Activated naive CD4-positive, alpha-beta T cell treated with Interleukin-2 at 50 U/mL for 16 hours (primary cell): ENCODE results near the gene SLC39A7.
"Not testable (repeated sequence)": the region's sequence is repeated elsewhere in the genome, so short reads cannot be mapped to it uniquely, and the experiment has no call there.

Source experiments
- DNase-seq: peaks from one replicate; pipeline ENCODE4 v3.0.0-alpha.2; 2020

SLC39A7 gene

DNA sequence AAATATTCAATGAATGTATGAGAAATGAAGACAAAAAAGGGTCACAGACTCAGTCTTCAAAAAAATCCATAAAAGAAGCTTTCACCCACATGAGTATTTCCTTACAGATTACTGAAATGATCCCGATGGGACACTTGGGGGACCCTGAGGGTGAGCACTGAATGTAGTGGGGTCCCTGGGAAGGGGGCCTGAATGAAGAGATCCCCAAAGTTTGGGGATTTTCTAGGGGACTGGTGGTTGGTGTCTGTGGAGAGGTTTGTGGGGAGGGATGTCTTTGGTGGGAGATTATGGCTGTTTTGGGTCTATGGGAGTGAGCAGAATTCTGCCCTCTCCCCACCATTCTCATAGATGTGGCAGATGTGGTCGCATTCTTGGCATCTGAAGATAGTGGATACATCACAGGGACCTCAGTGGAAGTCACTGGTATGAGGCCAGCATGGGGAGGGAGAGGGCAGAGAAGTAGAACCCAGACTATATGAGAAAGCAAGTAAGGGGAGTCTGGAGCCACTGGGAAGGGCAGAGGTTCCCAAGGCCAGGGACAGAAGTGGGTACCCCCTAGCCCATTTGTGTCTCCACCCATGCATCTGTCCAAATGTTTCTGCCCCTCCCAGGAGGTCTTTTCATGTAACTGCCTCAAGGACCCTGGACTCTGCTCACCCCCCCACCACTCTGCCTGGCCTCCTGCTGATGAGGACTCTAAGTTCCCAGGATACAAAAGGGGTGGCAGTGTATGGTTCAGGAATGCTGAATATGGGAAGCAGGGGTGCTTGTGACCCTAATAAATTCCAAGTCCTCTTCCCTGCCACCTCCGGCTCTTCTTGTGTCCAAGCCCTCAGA, 5.6 kb downstream of the SLC39A7 start:
- no peak for DNase-seq

DNA sequence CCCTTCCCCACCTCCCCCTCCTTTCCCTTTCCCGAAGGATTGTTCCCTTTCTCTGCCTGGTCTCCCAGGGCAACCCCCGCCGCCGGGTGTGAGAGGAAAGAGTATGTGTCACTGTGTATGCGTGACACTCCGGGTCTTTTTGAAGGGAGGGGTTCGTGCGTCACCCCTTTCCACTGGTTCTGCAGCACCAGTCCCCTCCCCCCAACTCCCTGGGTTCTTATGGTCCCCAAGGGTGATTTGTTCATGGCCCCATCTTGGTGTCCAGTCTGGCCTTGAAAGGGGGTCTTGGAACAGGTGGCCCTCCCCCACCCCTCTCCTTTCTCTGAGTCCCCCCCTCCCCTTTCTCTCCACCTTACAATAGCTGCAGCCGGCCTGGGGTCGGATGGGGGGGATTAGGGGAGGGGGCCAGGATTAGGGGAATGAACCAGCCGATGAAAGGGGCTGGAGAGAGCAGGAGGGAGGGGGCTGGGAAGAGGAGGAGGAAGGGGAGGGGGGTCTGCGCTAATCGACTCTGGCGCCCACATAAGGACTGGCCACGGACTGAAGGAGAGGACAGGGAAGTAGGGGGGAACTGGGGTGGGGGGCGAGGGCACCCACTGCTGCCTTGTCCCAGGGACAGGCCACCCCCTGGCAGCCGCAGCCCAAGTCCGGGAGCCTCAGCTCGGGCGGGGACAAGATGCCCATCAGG, 6.3 kb downstream of the SLC39A7 start:
- DNase-seq = no peak

DNA sequence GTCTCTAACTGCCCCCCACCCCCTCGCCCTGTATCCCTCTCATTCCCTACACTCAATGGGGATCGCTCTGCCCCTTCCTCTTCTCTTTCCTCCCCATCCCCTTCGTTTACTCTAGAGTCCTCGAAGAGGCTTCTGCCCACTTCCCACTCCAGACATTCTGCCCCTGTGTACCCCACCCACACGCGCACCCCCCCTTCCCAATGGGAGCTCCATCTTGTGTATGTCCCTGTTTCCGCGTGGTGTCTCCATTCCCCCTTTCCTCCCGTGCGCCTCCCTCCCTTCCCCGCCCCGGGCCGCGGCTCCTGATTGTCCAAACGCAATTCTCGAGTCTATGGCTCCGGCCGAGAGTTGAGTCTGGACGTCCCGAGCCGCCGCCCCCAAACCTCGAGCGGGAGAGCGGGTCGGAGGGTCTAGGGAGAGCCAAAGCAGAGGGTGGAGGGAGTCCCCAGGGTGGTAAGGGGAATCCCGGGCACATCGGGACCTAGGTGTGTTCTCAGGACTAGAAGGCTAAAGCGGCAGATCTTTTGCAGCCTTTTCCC, 7.0 kb downstream of the SLC39A7 start:
- no peak for DNase-seq

DNA sequence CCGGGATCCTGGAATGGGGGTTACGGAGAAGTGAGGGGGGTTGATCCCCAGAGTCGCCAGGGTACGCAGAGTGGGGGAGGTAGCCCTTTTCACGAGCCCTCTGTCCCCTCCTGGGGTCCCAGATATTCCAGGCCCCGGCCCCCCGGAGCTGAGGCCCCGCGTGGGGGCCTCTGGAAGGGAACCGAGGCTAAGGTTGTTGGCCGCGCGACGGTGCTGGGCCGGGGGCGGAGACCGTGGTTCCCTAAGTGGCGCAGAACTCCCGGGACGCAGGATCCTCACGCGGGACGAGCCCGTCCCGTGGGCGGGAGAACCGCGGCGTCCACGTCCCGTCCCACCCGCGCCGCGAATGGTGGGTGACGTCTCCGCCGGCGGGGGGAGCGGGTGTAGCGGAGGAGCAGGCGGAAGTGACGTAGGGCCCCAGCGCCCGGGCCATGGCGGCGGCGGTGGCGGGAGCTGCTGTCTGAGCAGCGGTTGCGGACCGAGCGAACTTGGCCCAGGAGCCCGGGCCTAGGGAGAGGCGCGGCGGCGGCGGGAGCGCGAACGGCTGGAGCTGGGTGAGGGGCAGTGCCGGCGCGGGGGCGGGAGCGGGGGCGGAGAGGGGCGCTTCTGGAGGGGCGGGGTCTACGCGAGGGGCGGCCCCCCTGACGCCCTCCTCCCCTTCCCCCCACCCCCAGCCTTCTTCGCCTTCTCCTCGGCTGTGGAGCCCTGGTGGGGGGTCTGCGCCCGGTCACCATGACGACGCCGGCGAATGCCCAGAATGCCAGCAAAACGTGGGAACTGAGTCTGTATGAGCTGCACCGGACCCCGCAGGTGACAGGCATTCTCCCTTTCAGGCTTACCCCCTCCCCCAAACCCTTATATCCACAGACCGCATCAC, 7.7 kb downstream of the SLC39A7 start, which contains the start of gene RING1:
Gene RING1 (plus strand): TSS at position 410 of the 877 bp plus-strand sequence. CDS start 323 bp downstream, at position 733.
- peak; percentile 86 for DNase-seq

DNA sequence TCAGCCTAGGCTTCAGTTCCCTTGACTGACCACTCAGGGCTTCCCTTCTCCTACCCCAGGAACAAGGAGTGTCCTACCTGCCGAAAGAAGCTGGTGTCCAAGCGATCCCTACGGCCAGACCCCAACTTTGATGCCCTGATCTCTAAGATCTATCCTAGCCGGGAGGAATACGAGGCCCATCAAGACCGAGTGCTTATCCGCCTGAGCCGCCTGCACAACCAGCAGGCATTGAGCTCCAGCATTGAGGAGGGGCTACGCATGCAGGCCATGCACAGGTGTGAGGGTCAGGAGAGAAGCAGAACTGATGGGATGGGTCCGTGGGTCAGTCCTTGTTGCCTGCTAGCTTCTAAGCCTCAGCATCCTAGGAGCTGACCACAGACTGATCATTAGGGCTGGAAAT, 9.2 kb downstream of the SLC39A7 start:
- DNase-seq = no peak

DNA sequence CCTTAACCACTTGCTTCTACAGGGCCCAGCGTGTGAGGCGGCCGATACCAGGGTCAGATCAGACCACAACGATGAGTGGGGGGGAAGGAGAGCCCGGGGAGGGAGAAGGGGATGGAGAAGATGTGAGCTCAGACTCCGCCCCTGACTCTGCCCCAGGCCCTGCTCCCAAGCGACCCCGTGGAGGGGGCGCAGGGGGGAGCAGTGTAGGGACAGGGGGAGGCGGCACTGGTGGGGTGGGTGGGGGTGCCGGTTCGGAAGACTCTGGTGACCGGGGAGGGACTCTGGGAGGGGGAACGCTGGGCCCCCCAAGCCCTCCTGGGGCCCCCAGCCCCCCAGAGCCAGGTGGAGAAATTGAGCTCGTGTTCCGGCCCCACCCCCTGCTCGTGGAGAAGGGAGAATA, 10.5 kb downstream of the SLC39A7 start:
- DNase-seq = no peak

DNA sequence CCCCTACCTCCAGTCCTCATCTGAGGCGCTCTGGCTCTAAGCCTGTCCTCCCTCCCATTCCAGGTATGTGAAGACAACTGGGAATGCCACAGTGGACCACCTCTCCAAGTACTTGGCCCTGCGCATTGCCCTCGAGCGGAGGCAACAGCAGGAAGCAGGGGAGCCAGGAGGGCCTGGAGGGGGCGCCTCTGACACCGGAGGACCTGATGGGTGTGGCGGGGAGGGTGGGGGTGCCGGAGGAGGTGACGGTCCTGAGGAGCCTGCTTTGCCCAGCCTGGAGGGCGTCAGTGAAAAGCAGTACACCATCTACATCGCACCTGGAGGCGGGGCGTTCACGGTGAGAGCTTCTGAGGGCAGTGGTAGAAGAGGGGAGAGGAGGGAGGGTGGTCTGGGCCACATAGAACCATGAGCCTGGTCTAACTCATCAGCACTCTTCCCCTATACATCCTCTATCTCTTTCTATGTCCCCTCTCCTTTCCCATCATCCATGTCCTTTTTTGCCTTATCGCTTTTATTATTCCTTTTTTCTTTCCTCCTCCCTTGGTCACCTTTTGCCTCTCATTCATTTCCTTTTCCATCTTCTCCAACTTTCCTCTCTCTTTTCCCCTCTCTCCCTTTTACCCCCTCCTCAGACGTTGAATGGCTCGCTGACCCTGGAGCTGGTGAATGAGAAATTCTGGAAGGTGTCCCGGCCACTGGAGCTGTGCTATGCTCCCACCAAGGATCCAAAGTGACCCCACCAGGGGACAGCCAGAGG, 11.2 kb downstream of the SLC39A7 start:
- no peak for DNase-seq

DNA sequence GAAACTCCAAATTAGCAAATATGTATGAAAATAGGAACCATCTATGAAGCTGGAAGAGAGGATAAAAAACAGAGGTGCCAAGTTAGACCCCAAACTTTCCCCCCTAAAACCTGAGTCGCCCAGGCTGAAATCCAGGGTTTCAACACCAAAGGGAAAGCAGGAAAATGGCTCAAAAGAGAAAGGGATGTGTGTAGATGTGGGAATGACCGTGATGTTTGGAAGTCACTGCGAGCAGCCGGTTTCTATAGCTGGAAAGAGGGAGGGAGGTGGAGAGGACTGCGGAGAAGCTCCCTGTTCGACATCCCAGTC, 12.1 kb downstream of the SLC39A7 start:
- no peak for DNase-seq

DNA sequence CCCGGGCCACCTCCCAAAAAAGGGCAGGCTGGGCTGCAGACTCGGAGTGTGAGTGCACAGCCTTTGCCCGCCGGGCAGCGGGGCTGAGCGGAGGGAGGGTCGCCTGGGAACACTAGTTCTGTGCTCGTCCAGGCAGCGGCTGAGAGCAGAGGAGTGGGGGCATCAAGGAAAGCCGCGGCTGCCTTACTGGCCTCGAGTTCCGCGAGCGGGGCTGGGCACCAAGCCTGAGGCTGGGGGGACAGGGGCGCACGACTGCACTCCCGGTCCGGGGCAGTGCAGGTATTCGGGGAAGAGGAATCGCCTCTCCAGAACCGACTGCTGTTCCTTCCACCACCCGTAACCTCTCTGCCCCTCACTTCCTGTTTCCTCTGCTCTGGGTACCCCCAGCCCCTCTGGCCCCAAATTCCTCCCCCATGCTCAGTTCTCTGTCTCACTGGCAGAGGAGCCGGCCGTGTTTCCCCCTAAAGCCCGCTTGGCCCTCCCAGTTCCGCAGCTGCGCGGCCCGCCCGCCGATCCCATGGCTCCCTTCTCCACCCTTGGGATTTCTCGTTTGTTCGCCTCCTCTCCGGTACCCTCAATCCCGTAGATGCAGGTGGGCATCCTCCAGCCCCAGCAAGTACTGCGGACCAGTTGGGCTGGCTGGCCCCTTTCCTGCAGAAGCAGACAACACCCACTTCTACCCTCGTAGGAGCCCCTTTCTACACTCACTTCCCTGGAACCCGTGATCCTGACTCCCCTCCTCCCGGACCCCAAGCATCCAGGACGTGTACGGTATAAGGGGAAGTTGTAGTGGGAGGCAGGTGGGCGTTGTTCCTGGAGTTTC, 12.7 kb downstream of the SLC39A7 start:
- DNase-seq = no peak

DNA sequence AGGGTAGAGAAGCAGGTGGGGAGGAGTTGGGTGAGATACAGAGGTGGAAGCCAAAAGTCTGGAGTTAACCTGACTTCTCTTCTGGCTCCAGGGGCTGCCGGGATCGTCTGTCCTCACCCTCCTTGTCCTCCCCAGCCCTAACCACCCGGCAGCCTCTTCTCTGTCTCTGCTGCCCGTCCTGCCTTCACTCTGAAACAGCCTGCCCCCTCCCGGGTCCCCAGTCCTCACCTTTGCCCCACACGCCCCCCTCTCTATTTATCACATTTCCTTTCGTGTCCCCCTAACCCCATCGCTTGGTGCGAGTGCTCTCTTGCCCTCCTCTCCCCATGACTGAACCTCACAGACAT, 13.3 kb downstream of the SLC39A7 start:
- no peak for DNase-seq

DNA sequence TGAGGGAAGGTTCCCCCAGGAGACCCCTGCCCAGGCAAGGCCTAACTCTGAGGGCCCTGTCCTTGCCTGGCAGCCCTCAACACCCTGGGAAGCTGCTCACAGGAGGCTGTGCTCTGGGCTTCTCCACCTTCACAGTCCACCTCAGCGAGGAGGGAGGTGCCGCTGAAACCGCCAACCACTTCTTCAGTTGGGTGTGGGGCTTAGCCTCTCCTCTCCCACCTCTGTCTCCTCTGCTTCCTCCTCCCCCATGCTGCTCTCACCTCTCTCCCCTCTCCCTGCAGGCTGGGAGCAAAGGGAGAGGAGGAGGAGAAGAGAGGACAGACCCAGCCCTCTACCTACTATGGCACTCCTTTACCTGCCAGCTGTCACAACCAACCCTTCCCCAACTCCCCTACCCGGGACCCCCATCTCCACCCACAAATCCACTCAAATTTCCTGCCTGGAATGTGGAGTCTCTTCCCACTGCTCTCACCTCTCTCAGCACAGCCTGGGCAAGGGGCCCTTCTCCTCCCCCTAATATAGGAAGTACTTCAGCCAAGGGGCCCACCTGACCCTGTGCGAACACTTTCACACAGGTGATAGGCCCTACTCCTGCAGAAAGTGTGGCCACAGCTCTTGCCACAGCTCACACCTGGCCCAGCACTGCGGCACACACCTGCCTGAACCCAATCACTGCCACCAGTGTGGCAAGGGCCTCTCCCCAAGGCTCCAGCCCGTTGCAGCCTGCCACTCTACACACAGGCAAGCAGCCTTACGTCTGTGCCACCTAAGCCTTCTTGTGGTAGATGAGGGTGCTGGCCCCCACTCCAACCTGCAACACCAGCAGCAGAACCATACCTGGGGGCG, 14.8 kb downstream of the SLC39A7 start:
- no peak for DNase-seq

DNA sequence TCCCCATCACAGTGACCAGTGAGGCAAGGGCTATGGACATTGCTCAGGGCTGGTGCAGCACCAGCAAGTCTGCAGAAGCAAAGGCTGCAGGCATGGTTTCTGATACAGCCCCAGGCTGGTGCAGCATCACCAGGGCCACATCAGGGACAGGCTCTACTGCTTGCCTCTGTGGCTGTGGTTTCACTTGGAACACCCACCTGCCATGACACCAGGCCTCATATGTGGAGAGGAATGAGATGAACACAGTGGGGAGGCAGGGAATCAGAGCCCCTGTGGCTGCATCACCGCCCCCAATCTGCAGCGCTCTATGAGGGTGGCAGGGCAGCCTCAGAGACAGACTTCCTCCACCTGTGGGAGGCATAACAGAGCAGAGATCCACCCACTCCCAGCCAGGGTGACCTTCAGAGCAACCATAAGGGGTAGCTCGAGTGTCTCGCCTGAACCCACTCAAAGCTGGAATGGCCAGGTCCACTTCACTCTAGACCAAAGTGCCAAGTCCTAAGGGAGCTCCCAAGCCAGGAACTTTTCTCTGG, 15.5 kb downstream of the SLC39A7 start:
- no peak for DNase-seq

DNA sequence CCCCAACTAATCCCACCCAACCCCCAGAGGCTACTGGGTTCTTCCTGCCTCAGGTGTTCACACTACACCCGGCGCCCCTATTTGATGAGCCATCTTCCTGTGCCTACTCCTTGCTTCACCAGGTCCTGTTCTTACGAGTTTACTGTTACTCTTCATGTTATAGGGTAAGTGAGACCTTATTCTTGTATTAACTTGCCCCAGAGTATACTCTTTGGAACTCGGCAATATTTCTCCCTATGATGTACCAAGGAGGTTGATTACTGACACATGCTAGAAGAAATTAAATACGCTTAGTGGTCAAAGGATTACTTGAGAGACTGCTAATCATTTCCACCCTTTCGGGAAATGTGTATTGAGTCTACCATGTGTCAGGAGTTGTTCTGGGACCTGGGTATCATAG, 16.6 kb downstream of the SLC39A7 start:
- DNase-seq = no peak

DNA sequence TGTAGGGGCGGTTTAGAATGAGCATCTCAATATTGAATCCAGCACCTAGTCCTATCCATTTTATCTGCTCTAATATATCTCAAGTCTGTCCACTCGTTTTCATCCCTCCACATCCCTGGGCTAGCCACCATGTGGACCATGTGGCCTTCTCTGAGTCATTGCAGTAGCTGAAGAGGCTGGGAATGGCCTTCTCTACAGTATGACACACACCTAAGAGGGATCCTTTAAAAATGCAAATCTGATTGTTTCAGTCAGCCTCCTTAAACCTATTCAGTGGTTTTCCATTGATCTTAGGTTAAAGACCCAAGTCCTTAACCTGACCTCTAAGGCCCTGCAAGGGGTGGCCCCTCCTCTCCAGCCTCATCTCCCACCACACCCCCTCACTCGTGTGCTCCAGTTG, 17.0 kb downstream of the SLC39A7 start:
- no peak for DNase-seq

DNA sequence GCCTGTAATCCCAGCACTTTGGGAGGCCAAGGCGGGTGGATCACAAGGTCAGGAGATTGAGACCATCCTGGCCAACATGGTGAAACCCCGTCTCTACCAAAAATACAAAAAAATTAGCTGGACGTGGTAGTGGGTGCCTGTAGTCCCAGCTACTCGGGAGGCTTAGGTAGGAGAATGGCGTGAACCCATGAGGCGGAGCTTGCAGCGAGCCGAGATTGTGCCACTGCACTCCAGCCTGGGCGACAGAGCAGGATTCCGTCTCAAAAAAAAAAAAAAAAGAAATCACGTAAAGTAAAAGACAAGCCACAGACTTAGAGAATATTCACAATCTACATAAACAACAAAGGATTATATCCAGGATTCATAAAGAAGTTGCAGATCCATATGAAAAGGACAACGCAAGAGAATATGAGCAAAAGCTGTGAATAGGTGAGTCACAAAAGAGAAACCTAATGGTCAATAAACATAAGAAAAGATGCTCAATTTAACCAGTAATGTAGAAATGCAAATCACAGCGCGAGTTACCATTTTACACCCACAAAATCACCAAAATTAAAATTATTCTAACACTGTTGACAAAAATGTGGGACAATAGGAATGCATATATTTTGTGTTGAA, 25.9 kb downstream of the SLC39A7 start:
- DNase-seq = not testable (repeated sequence)

DNA sequence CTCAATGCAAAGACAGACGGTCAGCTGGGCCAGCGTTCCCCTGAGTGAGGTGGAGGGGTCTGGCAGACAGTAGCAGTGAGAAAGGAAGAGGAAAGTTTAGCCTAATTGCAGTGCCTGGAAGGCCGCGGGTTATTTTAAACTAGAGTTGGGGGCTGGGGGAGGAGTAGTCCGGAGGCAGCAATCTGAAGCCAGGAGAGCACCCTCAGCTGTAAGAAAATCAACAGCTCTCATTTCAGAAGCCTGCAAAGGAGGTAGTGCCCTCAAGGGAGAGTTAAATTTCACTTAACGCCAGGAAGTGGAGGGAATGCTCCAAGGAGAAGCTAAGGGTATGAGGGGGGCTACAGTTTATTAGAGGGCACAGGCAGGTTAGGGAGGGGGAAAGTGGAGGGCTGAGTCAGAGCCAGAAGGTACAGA, 34.6 kb downstream of the SLC39A7 start:
- DNase-seq = no peak

DNA sequence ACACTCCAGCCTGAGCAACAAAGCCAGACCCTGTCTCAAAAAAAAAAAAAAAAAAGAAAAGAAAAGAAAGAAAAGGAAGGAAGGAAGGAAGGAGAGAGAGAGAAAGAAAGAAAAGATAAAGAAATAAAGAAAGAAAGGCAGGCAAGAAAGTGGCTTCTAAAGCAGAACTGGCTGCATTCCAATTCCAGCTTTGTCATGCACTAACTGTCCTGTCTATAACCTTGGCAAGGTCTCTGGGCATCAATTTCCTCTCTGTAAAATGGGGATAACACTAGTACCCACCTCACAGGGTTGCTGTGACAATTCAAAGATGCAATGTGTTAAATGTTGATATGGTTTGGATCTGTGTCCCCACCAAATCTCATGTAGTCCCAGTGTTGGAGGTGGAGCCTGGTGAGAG, 35.7 kb downstream of the SLC39A7 start:
- no peak for DNase-seq

DNA sequence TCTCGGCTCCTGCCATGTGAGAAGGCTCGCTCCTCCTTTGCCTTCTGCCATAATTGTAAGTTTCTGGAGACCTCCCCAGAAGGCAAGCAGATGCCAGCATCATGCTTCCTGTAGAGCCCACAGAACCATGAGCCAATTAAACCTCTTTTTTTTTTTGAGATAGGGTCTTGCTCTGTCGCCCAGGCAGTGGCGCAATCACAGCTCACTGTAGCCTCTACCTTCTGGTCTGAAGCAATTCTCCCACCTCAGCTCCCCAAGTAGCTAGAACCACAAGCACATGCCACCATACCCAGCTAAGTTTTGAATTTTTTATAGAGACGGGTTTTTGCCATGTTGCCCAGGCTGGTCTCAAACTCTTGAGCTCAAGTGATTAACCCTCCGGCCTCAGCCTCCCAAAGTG, 36.2 kb downstream of the SLC39A7 start:
- DNase-seq = no peak

DNA sequence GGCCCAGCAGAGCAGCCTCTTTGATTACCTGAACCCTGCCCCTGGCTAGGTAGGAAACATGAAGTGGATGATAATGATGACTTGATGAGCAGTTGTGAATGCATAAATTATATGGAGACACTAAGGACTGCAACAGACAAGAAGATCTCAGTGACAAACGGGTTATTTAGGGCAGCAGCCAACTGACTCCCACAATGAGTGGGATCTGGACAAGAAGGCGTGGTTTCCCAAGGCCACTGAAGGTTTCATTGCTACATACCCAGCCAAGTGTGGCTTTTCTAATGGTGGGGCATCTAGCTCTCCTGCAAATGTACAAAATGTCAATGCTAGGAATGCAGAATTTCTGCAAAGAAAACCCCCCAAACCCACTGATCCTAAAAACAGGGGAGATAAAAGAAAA, 37.1 kb downstream of the SLC39A7 start:
- DNase-seq = no peak

DNA sequence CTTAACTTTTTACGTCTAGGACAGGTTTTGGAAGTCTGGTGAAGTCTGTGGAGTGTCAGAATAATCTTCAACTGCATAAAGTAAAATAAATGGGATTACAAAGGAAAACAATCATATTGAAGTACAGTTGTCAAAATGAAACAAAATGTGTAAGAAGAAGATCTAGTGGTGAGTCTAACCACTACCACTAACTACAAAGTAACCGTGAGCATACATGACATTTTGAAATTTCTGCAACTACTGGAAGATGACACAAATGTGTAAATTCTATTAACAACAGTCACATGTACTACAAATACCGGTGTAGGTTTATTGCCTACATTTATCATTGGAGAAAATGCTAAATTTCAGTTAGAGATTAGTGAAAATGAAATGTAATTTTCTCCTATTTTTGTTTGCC, 41.3 kb downstream of the SLC39A7 start:
- no peak for DNase-seq
